SIG-M5 treated with dmso at 0.1 percent for 504 hours (cell line): ENCODE measurements around the gene GPHA2.

ENCODE experiments used
- DNase-seq: peaks from one replicate; lab custom pipeline; 2025; ENCODE audit not compliant: unreplicated experiment; lab: John Stamatoyannopoulos, UW

GPHA2 gene

DNA sequence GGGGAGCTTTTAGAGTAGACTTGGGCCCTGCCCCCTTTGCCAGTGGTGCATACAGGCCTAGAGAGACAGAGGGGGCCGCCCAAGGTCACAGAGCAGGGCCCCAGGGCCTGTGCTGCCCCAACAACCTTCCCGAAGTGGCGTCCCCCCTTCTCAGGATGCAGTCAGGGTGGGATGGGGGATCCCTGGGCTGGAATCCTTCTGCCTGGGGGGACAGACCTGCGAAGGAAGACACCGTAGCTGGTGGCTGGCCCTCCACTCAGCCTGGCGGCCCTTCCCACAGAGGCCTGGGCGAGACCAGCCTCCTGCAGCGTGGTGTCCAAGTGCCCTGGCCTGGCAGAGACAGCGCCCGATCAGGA is 42.9 kb downstream of the GPHA2 start:
- no peak for DNase-seq

DNA sequence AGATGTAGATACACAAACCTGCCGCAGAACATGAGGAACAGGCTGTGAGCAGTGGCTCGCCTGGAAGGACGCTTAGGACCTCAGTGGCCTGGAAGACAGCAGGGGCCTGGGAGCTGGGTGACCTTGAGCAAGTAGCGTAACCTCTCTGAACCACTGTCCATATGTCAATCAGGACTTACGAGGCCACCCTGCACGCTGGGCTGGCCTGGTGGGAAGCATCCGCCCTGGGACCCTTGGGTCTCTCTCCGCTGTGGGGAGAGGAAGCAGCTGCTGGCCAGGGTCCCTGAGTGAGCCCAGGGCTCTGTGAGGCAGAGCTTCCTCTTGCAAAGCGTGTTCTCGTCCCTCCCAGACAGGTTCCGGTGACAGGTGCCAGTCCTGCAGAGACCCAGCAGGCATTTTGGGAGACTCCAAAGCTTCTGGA is 43.3 kb downstream of the GPHA2 start:
- DNase-seq, result no peak

DNA sequence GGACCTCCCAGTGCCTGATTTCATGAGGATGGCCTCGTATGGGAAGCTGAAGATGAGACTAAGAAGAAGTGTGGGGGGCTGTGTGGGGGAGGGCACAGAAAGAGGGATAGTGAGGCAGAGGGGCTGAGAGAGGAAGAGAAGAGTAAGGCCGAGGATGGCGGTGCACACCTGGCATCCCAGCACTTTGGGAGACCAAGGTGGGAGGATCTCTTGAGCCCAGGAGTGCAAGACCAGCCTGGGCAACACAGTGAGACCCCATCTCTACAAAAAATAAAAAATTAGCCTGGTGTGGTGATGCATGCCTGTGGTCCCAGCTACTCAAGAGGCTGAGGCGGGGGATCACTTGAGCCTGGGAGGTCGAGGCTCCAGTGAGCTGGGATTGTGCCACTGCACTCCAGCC is 43.8 kb downstream of the GPHA2 start:
- DNase-seq, result no peak

DNA sequence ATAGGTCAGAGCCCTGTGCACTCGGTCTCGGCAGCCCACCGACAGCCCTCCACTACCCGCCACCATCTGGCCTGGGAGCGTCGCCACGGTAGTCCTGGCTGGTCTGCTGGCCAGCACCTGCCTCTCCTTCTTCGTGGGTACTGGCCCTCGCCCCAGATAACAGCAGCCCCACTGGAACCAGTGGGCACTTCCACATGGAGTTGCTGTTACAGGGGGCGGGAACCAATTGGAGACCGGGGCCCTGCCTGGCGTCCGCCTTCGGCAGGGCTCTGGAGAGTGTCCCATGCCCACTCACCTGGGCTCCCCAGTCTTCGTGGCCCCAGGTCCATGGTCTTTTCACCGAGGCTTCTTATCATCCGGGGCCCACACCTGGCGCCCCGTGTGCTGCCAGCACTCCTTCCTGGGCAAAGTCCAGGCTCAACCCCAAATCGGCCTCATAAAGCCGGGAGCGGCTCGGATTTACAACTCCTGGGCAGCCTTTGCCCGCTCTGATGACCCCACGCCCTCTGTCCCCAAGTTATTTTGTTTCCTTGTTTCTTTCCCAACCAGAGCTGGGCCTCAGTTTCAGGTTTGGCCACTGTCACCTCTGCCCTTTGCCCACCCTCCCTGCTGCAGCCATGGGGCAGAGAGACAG is 44.4 kb downstream of the GPHA2 start:
- DNase-seq, result no peak

GRCh38 chr11:64890522-64890939 is 45.2 kb downstream of the GPHA2 start:
- DNase-seq, result no peak

DNA sequence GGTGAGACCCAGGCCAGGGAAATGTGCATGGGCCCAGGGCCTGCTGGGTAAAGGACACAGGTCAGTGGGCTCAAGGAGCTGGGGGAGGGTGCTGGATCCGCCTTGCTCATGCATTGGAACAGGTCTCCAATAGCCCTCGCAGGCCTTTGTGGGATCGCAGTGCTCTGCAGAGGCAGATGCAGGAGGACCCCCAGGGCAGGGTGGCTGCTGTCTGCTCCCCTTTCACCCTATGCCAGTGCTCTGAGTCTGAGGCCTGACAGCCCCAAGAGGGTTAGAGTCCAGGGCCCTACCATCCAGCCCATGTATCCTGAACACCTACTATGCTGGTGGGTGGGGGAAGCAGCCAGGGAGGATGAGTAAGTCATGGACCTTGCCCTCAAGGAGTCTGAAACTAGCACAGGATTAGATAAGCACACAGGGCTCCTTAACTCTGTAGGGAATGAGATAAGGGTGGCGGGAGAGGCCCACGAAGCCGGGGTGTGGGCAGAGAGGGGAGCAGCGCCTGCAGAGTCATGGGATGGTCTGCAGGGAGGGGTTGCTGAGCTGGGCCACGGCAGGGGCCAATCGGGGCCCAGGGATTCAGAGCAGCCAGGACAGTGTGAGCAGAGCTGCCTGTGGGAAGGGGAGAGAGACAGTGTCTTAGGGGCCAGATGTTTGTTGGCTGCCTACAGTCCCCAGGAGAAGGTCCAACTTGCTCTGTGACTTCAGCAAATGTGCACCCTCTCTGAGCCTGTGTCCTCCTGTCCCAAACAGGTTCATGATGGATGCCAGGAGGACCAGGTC is 46.8 kb downstream of the GPHA2 start:
- no peak for DNase-seq

DNA sequence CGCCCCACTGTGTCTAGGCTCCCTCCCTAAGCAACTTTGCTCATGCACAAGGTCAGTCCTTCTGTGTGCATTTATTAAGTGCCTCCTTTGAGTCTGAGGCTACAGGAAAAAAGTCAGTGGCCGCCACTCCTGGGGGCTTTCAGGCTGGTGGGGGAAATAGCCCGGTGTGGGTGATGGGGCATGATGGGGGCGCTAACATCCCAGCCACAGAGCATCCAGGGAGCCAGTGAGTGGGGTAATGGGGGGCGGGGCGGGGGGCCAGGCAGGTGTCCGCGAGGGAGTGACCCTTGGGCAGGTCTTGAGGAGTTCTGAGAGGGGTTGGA is 47.3 kb downstream of the GPHA2 start:
- no peak for DNase-seq

DNA sequence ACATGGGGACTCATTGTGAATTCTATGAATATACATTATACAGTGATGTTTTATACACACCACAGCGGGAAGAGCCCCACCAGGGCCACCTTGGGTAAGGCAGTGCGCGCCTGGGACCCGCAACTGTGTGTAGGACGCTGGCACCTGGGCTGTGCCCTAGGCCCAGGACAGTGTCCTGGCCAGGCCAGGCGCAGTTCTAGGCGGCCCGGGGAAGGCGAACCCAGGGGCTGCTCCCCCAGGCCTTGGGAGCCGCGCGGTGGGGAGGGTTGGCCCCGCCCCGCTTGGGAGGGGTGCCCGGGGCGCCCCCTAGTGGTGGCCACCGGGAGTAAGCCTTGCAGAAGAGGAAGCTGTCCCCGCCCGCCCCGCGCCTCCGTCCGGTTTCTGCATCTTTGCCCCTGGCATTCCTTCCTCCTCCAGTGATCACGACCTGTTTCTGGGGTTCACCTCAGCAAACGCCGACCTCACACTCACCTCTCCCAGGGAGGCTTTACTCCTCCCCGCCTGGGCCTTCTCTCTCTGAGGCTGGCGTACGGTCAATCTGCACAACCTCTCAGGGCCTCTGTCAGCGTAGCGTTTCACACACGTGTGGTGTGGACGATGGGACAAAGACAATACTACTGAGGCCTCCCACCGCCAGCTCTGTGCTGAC is 47.8 kb downstream of the GPHA2 start:
- peak; percentile 64 for DNase-seq

DNA sequence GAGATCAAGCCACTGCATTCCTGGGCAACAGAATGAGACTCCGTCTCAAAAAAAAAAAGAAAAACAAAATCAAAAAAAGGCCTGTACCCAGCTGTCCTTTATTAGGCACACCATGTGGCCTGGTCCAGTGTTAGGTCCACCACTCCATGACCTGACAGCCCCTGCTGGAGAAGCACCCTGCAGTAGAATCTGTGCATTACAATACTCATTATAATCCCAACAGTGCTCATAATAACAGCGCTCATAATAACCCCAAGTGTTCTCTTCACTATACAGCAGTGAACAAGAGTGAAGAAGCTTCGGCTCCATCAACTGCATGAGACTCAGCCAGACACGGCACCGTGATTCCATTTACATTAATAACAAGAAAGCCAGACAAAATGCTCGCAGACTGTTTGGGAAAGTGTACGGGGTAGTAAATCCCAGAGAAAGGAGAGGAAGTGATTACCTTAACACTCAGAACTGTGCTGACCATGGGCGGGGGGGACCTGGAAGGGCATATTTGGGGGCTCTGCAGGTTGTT is 48.4 kb downstream of the GPHA2 start:
- no peak for DNase-seq

DNA sequence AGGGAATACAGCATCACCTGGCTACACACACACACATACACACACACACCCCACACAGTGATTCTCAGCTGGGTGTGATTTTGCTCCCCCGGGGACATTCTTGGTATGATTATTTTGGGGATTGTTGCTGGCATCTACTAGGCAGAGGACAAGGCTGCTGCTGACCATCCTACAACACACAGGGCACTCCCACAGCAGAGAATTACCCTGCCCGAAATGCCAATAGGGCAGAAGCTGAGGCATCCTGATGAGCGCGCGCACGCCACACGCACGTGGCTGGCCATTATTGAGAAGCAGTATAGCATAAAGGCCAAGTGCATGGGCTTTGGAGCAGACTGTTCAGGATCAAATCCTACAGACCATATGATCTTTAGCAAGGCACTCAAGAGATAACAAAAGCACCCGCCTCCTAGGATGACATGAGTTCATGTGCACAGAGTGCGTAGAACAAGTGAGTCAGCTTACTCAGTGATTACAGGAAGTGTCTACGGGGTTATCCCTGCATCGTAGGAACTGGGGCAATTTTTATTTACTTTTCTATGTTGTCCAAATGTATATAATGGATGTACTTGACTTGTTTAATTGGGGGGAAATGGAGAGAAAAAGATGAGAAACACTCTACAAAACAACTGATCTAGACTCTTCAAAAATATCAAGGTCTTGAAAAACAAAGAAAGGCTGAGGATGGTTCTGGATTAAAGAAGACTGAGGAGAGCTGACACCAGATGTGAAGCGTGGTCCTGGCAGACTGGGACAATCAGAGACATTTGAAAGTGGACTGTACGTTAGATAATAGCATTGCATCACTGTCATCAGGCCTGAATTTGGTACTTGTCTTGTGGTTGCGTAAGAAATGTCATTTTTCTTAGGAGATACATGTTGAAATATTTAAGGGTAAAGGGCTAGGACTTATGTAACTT is 50.1 kb downstream of the GPHA2 start:
- DNase-seq, result peak; percentile 99
